A172 (cell line): ENCODE data around the gene DICER1. TPM values are rescaled to one million over a fixed set of nuclear protein-coding genes. Genes with fewer than 3 reads are reported as not detected.
"Not testable (repeated sequence)": the region's sequence is repeated elsewhere in the genome, so short reads cannot be mapped to it uniquely, and the experiment has no call there.

Source experiments
- DNase-seq: peaks from one replicate; pipeline ENCODE4 v3.0.0-alpha.2; 2015; ENCODE audit warnings: low spot score
- total RNA-seq: library from RNA; depleted of rRNA; stranded (reverse); fragments of >200 nt; shearing (Covaris generic); gene quantifications from 2 replicates; pipeline ENCODE4 v1.2.3, GENCODE V29; 2014; rRNA removed

The DICER1 gene
- 22.8 and 65.8 TPM in 2 replicates for total RNA-seq

- DNase-seq, result peak; percentile 77
Observed at GRCh38 chr14:95157327-95158189, at the start of gene DICER1. TSS of gene DICER1 (minus strand) at chr14:95157529. CDS start at chr14:95133458, 24,071 bp downstream.

GRCh38 chr14:95206534-95206933, 49.2 kb upstream of the DICER1 start:
- DNase-seq, result no peak

GRCh38 chr14:95204705-95205104, 47.4 kb upstream of the DICER1 start:
- DNase-seq, result no peak

GRCh38 chr14:95201745-95202144, 44.4 kb upstream of the DICER1 start:
- not testable (repeated sequence) for DNase-seq

- no peak for DNase-seq
Observed at GRCh38 chr14:95200404-95200803, 43.1 kb upstream of the DICER1 start.

GRCh38 chr14:95199298-95199983, 42.1 kb upstream of the DICER1 start:
- no peak for DNase-seq

- DNase-seq, result no peak
Observed at GRCh38 chr14:95198320-95198719, 41.0 kb upstream of the DICER1 start.

- no peak for DNase-seq
Observed at GRCh38 chr14:95197551-95197950, 40.2 kb upstream of the DICER1 start.

- DNase-seq, result no peak
Observed at GRCh38 chr14:95196826-95197545, 39.7 kb upstream of the DICER1 start.

GRCh38 chr14:95196268-95196667, 38.9 kb upstream of the DICER1 start:
- DNase-seq, result no peak

- no peak for DNase-seq
Observed at GRCh38 chr14:95195031-95195430, 37.7 kb upstream of the DICER1 start.

GRCh38 chr14:95193081-95193480, 35.8 kb upstream of the DICER1 start:
- no peak for DNase-seq

- DNase-seq, result no peak
Observed at GRCh38 chr14:95192311-95192710, 35.0 kb upstream of the DICER1 start.

GRCh38 chr14:95191445-95192199, 34.3 kb upstream of the DICER1 start:
- no peak for DNase-seq

- DNase-seq, result no peak
Observed at GRCh38 chr14:95190857-95191256, 33.5 kb upstream of the DICER1 start.

- DNase-seq, result peak; percentile 1
Observed at GRCh38 chr14:95190346-95190840, 33.1 kb upstream of the DICER1 start.

GRCh38 chr14:95189367-95190132, 32.2 kb upstream of the DICER1 start:
- DNase-seq, result no peak

GRCh38 chr14:95188380-95188779, 31.1 kb upstream of the DICER1 start:
- no peak for DNase-seq

GRCh38 chr14:95185767-95186392, 28.6 kb upstream of the DICER1 start:
- no peak for DNase-seq
